ENCODE measurements around the gene CWC22. TPM values are rescaled to one million over a fixed set of nuclear protein-coding genes. Genes with fewer than 3 reads are reported as not detected.
"Not testable (repeated sequence)": the region's sequence is repeated elsewhere in the genome, so short reads cannot be mapped to it uniquely, and the experiment has no call there.

Gene CWC22
- total RNA-seq, 1 donor from 2014 or later: 18.0 TPM

DNA sequence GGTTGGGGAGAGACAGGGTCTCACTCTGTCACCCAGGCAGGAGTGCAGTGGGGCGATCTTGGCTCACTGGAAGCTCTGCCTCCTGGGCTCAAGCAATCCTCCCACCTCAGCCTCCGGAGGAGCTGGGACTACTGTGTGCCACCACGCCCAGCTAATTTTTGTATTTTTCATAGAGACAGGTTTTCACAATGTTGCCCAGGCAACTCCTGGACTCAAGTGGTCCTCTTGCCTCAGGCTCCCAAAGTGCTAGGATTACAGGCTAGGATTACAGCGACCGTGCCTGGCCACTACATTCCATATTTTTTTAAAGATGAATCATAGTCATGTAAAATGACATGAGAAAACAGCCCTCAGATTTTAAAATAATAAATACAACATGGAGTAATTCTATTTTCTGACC lies 32.3 kb downstream of the CWC22 start:
- TF ChIP-seq, protein P1, sequence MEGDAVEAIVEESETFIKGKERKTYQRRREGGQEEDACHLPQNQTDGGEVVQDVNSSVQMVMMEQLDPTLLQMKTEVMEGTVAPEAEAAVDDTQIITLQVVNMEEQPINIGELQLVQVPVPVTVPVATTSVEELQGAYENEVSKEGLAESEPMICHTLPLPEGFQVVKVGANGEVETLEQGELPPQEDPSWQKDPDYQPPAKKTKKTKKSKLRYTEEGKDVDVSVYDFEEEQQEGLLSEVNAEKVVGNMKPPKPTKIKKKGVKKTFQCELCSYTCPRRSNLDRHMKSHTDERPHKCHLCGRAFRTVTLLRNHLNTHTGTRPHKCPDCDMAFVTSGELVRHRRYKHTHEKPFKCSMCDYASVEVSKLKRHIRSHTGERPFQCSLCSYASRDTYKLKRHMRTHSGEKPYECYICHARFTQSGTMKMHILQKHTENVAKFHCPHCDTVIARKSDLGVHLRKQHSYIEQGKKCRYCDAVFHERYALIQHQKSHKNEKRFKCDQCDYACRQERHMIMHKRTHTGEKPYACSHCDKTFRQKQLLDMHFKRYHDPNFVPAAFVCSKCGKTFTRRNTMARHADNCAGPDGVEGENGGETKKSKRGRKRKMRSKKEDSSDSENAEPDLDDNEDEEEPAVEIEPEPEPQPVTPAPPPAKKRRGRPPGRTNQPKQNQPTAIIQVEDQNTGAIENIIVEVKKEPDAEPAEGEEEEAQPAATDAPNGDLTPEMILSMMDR (IDR thresholded peaks at IDR 0.05; ENCODE audit: insufficient read depth, low read length, poor library complexity, severe bottlenecking): no peak
- DNase-seq (ENCODE audit: low read depth): no peak
- no peaks in the 10 kb centered on the region for H3K36me3 ChIP-seq (ENCODE audit: control insufficient read depth, insufficient read depth, low read length)
- H3K4me3 ChIP-seq (ENCODE audit: low read depth, low read length): no peak overlapping the region
- no peaks in the 10 kb centered on the region for H3K27me3 ChIP-seq (ENCODE audit: control insufficient read depth, insufficient read depth, low read length)

DNA sequence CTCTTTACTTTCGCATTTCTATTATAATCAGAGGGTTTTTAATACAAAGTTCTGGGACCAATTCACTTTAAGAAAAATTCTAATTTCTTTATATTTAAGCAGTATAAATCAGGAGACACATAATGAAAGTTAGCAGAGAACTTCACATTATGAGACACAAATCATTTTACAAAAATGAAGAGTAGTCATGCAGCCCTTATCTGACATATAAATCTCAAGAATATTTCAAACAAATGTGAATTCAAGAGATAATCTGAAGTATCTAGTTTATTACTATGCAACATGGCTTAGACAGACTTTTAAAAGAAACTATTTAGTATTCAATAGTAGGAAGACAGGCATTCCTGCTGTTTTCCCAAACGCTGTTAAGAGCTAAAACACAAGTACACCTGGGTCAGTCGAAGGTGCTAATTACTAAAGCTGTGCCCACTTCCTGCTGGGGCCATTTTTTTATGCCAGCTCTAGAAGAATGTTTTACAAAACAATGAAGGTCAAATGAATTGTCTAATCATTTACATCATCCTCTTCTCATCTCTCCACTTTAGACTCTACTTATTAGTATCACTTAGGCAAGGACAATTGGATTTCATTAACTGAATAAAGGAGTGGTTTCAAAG lies 40.2 kb downstream of the CWC22 start:
- no peak overlapping the region for H3K4me3 ChIP-seq (ENCODE audit: low read depth, low read length)
- TF ChIP-seq, protein P1 (IDR thresholded peaks at IDR 0.05; ENCODE audit: insufficient read depth, low read length, poor library complexity, severe bottlenecking): no peak
- DNase-seq (ENCODE audit: low read depth): no peak
- H3K36me3 ChIP-seq (ENCODE audit: control insufficient read depth, insufficient read depth, low read length): no peaks in the 10 kb centered on the region
- H3K27me3 ChIP-seq (ENCODE audit: control insufficient read depth, insufficient read depth, low read length): no peaks in the 10 kb centered on the region

DNA sequence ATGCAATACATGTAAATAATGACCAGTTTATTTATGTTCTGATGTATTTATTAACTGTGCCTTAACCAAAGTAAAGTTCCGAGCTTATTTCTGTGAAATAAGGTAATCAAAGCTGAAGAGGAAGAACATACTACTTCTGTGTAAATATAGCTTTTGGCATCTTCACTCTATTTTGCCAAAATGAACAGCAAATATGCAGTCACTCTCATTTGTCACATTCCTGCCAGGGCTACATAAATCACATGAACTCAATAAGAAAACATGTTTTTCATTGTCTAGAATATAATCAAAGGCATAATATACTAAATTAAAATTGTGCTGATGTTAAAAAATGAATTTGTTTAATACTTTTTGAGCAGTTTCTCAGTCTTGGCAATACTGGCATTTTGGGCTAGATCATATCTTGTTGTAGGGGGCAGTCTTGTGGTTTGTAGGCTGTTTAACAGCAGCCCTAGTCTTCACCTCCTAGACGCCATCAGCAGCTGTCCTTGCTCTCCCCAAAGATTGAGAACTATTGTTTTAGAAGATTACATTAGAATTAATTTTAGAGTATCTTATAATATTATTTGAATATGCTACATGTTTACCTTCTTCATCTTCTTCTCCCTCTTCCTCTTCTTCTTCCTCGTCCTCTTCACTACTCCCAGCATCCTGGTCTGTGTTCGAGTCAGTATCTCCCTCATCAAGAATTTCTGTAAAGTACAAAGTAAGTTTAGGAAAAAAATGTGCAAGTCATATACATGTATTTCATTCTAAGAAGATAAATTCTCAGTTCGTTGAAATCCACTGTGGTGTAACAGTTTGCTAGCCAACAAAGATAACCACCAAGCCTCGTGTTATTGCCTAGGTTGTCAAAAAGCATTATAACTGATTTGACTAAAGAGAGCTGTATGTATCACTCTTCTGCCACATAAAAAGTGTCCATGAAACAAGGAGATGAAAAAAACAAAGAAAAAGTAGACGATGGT lies 41.5 kb downstream of the CWC22 start:
- Histone ChIP-seq H3K4me3 (ENCODE audit: low read depth, low read length) (no peak overlapping the region), H3K36me3 (ENCODE audit: control insufficient read depth, insufficient read depth, low read length) (no peaks in the 10 kb centered on the region), H3K27me3 (ENCODE audit: control insufficient read depth, insufficient read depth, low read length) (no peaks in the 10 kb centered on the region)
- no peak for DNase-seq (ENCODE audit: low read depth)
- TF ChIP-seq, protein P1 (IDR thresholded peaks at IDR 0.05; ENCODE audit: insufficient read depth, low read length, poor library complexity, severe bottlenecking): no peak

DNA sequence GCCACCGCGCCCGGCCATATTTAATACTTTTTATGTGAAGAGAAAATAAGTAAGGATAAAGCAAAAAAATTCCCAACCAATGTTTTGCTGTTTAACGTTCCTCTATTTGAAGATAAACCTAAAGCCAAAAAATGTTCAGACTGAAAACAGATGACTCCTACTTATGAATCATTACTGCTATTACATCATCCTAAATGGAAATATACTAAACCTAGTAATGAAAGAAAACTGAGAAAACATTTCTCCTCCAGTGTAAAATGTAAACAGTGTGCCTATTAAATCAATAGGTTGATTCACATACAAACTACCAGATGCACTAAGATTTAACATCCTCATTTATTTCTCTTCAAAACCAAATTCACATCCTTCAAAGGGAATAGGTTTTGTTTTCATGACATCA lies 43.5 kb downstream of the CWC22 start:
- H3K27me3 ChIP-seq (ENCODE audit: control insufficient read depth, insufficient read depth, low read length): no peaks in the 10 kb centered on the region
- H3K36me3 ChIP-seq (ENCODE audit: control insufficient read depth, insufficient read depth, low read length): no peaks in the 10 kb centered on the region
- TF ChIP-seq, protein P1 (IDR thresholded peaks at IDR 0.05; ENCODE audit: insufficient read depth, low read length, poor library complexity, severe bottlenecking): no peak
- no peak overlapping the region for H3K4me3 ChIP-seq (ENCODE audit: low read depth, low read length)
- DNase-seq (ENCODE audit: low read depth): no peak

DNA sequence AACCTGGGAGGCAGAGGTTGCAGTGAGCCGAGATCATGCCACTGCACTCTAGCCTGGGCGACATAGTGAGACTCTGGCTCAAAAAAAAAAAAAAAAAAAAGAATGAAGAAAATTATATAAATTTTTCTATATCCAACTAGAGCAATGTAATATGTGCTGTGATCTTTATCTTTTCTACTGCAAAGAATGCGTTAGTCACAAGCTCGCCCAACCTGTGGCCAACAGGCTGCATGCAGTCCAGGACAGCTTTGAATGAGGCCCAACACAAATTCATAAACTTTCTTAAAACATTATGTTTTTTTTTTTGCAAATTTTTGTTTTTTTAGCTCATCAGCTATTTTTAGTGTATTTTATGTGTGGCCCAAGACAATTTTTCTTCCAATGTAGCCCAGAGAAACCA lies 48.8 kb downstream of the CWC22 start:
- DNase-seq (ENCODE audit: low read depth); H3K4me3 ChIP-seq (ENCODE audit: low read depth, low read length); H3K36me3 ChIP-seq (ENCODE audit: control insufficient read depth, insufficient read depth, low read length); H3K27me3 ChIP-seq (ENCODE audit: control insufficient read depth, insufficient read depth, low read length): not testable (repeated sequence)

DNA sequence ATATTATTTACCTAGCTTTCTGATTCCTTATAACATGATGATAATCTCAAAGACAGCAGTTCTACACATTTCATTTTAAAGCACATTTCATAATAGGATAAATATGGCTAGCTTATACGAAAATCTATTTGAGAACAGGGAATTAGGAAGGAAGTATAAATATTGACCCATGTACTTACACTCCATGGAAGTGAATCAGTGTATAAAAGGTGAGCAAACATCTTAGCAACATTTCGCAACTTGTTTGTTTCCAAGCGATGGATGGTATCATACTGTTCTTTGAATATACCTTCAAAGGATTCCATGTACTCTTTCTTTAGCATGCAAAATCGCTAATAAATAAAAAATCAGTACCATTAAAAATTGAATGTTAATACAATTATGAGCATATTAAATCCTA lies 53.1 kb downstream of the CWC22 start:
- DNase-seq (ENCODE audit: low read depth): no peak
- no peaks in the 10 kb centered on the region for H3K27me3 ChIP-seq (ENCODE audit: control insufficient read depth, insufficient read depth, low read length)
- TF ChIP-seq, protein P1 (IDR thresholded peaks at IDR 0.05; ENCODE audit: insufficient read depth, low read length, poor library complexity, severe bottlenecking): no peak
- no peaks in the 10 kb centered on the region for H3K36me3 ChIP-seq (ENCODE audit: control insufficient read depth, insufficient read depth, low read length)
- H3K4me3 ChIP-seq (ENCODE audit: low read depth, low read length): no peak overlapping the region

All from kidney epithelial cell (primary cell).